PC-9 (cell line): ENCODE results near the gene SLX4.

Experiments
- EZH2 ChIP-seq: fragments of 200-600 bp; sonication (generic); IDR thresholded peaks from 2 replicates; pipeline ENCODE4 v1.8.0; 2017; ENCODE audit warnings: antibody characterized with exemption, low read depth
- TF ChIP-seq, protein P1 (sequence below): fragments of 200-600 bp; sonication (generic); conservative IDR thresholded peaks from 2 replicates; pipeline ENCODE4 v1.6.1; 2017; ENCODE audit warnings: mixed run types, antibody characterized with exemption, mild to moderate bottlenecking, moderate library complexity

DNA sequence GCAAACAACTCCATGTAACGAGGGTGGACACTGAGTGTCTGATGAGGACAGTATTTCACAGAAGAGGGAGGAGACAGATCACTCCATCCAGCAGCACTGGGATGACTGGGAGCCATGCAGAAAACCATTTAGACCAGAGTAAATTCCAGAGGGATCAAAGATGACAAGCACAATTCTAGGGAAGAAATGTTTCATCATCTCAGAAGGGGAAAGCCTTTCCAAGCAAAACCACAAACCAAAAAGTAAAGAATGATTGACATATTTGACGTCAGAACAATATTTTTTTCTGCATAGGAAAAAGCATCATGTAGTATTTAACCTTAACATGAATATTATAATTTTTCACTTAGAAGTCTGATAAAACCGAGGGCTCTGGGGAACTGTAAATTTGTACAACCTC, 47.8 kb upstream of the SLX4 start:
- TF ChIP-seq, protein P1, sequence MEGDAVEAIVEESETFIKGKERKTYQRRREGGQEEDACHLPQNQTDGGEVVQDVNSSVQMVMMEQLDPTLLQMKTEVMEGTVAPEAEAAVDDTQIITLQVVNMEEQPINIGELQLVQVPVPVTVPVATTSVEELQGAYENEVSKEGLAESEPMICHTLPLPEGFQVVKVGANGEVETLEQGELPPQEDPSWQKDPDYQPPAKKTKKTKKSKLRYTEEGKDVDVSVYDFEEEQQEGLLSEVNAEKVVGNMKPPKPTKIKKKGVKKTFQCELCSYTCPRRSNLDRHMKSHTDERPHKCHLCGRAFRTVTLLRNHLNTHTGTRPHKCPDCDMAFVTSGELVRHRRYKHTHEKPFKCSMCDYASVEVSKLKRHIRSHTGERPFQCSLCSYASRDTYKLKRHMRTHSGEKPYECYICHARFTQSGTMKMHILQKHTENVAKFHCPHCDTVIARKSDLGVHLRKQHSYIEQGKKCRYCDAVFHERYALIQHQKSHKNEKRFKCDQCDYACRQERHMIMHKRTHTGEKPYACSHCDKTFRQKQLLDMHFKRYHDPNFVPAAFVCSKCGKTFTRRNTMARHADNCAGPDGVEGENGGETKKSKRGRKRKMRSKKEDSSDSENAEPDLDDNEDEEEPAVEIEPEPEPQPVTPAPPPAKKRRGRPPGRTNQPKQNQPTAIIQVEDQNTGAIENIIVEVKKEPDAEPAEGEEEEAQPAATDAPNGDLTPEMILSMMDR = no peak
- no peak for TF ChIP-seq EZH2
